Measurements from ENCODE around the gene CCNI2.

DNA sequence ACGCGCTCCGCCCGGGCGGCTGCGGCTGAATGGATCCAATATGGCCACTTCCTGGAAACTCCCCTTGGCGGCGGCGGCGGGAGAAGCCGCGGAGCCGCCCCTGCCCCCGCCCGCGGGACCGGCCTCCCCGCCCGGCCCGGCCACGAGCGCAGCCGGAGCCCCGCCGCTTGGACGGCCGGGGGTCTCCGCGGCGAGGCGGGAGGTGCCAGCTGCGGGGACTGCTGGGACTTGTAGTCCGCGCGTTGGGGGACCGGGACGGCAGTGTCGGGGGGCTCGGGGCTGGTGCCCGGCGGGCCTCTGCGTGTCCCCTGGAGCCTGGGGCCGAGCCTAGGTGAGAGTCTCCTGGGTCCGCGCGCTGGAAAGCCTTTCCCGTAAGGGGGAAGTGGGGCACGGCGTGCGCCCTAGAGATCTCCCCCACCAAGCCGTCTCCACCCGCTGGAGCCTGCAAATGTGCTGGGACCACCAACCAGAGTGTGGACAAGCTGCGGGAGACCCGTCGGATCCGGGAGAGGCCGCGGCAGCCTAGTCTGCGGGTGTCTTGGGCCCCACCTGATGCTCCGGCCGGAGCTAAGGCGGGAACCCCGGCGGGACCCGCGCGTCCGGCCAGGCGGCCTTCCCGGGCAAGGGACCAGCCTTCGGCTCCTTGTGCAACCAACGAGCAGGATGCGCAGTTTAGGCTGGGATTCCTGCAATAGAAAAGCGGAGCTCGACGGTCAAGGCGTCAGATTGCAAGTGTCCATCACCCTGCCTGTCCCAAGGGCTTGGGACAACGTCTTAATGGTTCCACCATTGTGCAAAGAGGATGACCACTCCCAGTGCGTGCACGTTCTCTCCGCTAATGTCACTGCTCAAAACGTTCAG, 30.2 kb downstream of the CCNI2 start, which contains the start of gene SEPTIN8:
- TF ChIP-seq, protein P1, sequence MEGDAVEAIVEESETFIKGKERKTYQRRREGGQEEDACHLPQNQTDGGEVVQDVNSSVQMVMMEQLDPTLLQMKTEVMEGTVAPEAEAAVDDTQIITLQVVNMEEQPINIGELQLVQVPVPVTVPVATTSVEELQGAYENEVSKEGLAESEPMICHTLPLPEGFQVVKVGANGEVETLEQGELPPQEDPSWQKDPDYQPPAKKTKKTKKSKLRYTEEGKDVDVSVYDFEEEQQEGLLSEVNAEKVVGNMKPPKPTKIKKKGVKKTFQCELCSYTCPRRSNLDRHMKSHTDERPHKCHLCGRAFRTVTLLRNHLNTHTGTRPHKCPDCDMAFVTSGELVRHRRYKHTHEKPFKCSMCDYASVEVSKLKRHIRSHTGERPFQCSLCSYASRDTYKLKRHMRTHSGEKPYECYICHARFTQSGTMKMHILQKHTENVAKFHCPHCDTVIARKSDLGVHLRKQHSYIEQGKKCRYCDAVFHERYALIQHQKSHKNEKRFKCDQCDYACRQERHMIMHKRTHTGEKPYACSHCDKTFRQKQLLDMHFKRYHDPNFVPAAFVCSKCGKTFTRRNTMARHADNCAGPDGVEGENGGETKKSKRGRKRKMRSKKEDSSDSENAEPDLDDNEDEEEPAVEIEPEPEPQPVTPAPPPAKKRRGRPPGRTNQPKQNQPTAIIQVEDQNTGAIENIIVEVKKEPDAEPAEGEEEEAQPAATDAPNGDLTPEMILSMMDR (IDR thresholded peaks at IDR 0.05) = peak in 1 of 5 experiments; percentile 36
- TF ChIP-seq POLR2A (IDR thresholded peaks at IDR 0.05) = no peak
- no peak for TF ChIP-seq EP300 (IDR thresholded peaks at IDR 0.05)

Measured in tibial nerve (tissue), 4 donors.